AG04450 (cell line): ENCODE results near the gene SLC10A3. TPM values are rescaled to one million over a fixed set of nuclear protein-coding genes. Genes with fewer than 3 reads are reported as not detected.

ENCODE experiments used
- CTCF ChIA-PET: fragments of 300-600, 350-600 bp; formaldehyde crosslinking; extraction: SDS; loops from one replicate; lab custom pipeline; 2022; ENCODE audit warnings: antibody characterized with exemption, inconsistent platforms; lab: Charles Lee
- POLR2A ChIA-PET: fragments of 350-600 bp; formaldehyde crosslinking; extraction: SDS; loops from one replicate; lab custom pipeline; 2021; ENCODE audit warnings: antibody characterized with exemption, inconsistent platforms; lab: Yijun Ruan, JAX
- DNase-seq: peaks from one replicate; pipeline ENCODE4 v3.0.0-alpha.2; 2011; ENCODE audit warnings: low read depth, low spot score
- H3K27ac ChIP-seq: one replicate; pipeline ENCODE4 v1.5.1; 2012; ENCODE audit warnings: low read depth, low read length, control low read depth
- H3K27me3 ChIP-seq: one replicate; pipeline ENCODE4 v1.6.0; 2012; ENCODE audit warnings: low read length; ENCODE audit not compliant: control insufficient read depth, insufficient read depth
- H3K4me3 ChIP-seq: 2 replicates; pipeline ENCODE4 v1.5.1; 2011; ENCODE audit warnings: mild to moderate bottlenecking, low read depth, low read length, control low read depth
- H3K9me3 ChIP-seq: 2 replicates; pipeline ENCODE4 v1.5.1; 2012; ENCODE audit warnings: low read length; ENCODE audit not compliant: control insufficient read depth, insufficient read depth
- polyA plus RNA-seq: library from polyadenylated mRNA; depleted of rRNA; stranded (reverse); fragments of >200 nt; gene quantifications from 2 replicates; pipeline ENCODE4 v1.2.3, GENCODE V29; 2011
- TF ChIP-seq, protein P1 (sequence below): IDR thresholded peaks from 2 replicates; pipeline ENCODE4 v1.5.1; 2011; ENCODE audit warnings: low read depth, low read length, control low read depth, inconsistent platforms

Gene SLC10A3
- polyA plus RNA-seq, 1 experiment = 10.1 TPM

DNA sequence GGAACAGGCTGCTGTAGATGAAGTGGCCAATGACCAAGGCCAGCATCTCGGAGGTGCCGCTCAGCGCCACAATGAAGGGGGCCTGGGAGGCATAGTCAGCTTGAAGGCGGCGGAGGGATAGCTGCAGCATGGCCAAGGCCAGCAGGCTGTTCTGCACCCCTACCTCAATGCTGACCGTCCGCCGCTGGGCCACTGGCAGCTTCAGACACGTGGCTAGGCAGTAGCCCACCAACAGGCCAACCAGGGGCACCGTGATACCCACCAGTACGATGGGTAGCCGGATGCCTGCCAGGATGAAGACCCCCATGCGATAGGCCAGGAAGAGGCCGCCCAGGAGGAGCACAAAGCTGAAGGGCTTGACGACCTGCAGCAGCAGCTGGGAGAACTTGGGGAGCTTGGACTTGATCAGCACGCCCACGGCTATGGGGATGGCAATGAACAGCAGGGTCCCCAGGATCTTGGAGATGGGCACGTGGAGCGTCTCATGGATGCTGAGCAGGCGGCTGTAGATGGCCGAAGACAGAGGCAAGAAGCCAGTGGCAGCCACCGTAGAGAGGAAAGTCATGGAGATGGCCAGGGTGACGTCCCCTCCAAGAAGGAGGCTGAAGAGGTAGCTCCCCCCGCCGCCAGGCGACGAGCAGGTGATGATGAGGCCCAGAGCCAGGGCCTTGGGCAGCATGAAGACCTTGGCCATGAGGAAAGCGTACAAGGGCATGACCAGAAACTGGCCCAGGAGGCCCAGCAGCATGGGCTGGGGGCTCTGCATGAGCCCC is 2.7 kb downstream of the SLC10A3 start:
- Histone ChIP-seq H3K4me3 (no peak overlapping the region), H3K27ac (no peak overlapping the region), H3K27me3 (no peaks in the 10 kb centered on the region), H3K9me3 (no peaks in the 10 kb centered on the region)
- ChIA-PET POLR2A (interaction anchor here (1.1 kb wide), 1 partner anchor 29 kb away, joined by 4 read pairs; no protein-coding TSS in a partner anchor), CTCF (no interaction called here)
- TF ChIP-seq, protein P1, sequence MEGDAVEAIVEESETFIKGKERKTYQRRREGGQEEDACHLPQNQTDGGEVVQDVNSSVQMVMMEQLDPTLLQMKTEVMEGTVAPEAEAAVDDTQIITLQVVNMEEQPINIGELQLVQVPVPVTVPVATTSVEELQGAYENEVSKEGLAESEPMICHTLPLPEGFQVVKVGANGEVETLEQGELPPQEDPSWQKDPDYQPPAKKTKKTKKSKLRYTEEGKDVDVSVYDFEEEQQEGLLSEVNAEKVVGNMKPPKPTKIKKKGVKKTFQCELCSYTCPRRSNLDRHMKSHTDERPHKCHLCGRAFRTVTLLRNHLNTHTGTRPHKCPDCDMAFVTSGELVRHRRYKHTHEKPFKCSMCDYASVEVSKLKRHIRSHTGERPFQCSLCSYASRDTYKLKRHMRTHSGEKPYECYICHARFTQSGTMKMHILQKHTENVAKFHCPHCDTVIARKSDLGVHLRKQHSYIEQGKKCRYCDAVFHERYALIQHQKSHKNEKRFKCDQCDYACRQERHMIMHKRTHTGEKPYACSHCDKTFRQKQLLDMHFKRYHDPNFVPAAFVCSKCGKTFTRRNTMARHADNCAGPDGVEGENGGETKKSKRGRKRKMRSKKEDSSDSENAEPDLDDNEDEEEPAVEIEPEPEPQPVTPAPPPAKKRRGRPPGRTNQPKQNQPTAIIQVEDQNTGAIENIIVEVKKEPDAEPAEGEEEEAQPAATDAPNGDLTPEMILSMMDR = no peak
- DNase-seq = no peak

DNA sequence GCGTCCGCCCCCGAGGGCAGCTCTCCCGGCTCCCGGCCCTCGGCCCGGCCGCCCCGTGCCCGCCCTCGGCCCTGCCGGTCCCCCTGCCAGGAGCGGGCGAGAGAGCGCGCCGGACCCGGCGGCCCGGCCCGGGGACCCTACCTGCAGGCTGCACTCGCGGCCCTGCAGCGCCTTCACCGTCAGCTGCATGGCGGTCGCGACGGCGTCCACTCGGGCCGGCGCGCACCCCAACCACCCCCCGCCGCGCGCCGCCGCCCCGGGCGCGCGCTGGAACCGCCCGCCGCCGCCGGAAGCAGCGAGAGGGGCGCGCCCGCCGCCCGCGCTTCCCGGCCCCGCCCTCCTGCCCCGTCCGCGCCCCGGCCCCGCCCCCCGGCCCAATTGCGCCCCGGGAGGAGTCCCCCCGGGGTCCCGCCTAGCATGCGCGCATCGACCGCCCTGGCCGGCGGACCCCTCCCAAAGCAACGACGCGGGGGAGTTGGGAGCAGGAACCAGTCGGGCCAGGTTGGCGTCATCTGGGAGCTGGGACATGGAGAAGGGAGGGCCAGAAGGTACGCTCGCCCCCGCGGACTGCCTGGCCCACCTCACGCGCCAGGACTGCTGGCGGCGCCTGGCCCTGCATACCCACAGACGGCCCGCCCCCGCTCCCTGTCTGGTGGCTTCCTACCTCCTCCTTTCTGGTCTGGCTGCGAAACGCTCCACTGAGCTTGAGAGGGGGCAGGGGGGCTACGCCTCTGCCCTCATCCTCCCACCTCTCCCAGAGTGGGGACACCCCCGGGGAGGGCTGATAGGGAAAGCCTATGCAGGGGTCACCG is 3.8 kb downstream of the SLC10A3 start, which contains the start of gene UBL4A:
TSS of gene UBL4A (minus strand) at position 220 of the 812 bp plus-strand sequence. CDS start at position 189, 31 bp downstream.
- Histone ChIP-seq H3K27me3 (no peaks in the 10 kb centered on the region), H3K27ac (no peak within 1 kb of the TSS), H3K9me3 (no peaks in the 10 kb centered on the region), H3K4me3 (peak within 1 kb of the TSS; percentile 64)
- DNase-seq = no peak
- ChIA-PET POLR2A (interaction anchor here (1.1 kb wide), 1 partner anchor 28 kb away, joined by 4 read pairs; no protein-coding TSS in a partner anchor), CTCF (interaction anchor here (0.5 to 0.6 kb wide), 2 partner anchors 20 to 42 kb away, joined by 4 read pairs; no protein-coding TSS in a partner anchor)
- TF ChIP-seq, protein P1 = no peak

GRCh38 chrX:154486052-154486395 is 4.4 kb downstream of the SLC10A3 start:
- no peaks in the 10 kb centered on the region for H3K9me3 ChIP-seq
- no peak overlapping the region for H3K27ac ChIP-seq
- peak overlapping the region; percentile 64 for H3K4me3 ChIP-seq
- POLR2A ChIA-PET = no interaction called here
- no peak for DNase-seq
- H3K27me3 ChIP-seq = no peaks in the 10 kb centered on the region
- TF ChIP-seq, protein P1 = no peak
- CTCF ChIA-PET = interaction anchor here (0.6 kb wide), 1 partner anchor 19 kb away, joined by 4 read pairs; no protein-coding TSS in a partner anchor

DNA sequence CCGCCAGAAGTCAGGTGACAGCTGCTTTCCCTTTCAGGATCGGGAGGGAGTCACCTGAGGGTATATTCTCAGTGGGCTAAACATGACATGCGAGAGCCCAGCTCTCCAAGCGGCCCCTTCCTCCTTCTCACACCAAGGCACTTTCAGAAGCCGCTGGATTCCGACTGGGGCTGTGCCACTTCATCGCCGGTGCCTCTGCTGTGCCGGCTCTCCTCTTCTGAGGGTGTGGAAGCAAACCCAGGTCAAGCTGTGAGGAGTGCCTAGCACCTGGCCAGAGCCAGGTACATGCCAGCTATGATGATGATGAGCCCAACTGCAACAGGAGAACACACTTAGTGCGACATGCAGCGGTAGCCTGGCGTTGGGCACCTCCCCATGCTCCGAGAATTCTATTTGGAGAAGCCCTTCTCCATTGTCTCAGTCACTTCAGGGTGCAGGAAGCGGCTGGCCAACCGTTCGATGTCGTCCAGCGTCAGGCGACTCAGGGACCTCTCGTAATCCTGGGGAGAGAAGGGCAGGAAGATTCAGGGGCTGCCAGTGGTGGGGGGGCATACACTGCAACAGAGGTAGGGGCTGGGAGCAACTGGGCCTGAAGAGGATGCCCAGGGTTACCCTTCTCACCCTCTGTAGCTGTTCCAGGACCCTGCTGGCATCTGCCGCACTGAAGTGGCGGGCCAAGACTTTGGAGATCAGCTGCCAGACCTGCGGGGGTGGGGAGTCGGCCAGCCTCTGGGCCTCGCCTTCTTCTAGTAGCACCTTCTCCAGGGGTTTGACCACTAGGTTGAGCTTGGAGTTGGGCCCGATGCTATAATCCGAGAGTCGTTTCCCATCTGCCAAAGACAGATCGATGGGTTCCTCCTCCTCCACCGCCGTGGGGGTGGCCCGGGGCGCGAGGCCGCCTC is 5.0 kb downstream of the SLC10A3 start:
- TF ChIP-seq, protein P1 = no peak
- Histone ChIP-seq H3K4me3 (peak overlapping the region; percentile 64), H3K27me3 (no peaks in the 10 kb centered on the region), H3K27ac (no peak overlapping the region), H3K9me3 (no peaks in the 10 kb centered on the region)
- ChIA-PET CTCF (no interaction called here), POLR2A (interaction anchor here (0.6 kb wide), 1 partner anchor 120 kb away, joined by 3 read pairs; no protein-coding TSS in a partner anchor)
- DNase-seq = no peak
